Muscle of leg (tissue), 11 donors: ENCODE results near the gene MAML2. TPM values are rescaled to one million over a fixed set of nuclear protein-coding genes. Genes with fewer than 3 reads are reported as not detected.

Source experiments
- DNase-seq: peaks from one replicate; pipeline ENCODE4 v3.0.0; 2013
- H3K27ac ChIP-seq: one replicate; pipeline ENCODE4 v1.5.1; 2013; ENCODE audit warnings: mild to moderate bottlenecking, low read length, control low read depth
- H3K27me3 ChIP-seq: one replicate; pipeline ENCODE4 v1.6.1; 2013; ENCODE audit warnings: low read length; ENCODE audit not compliant: control insufficient read depth, insufficient read depth
- H3K36me3 ChIP-seq: one replicate; pipeline ENCODE4 v1.6.1; 2013; ENCODE audit warnings: low read length; ENCODE audit not compliant: control insufficient read depth, insufficient read depth
- H3K4me1 ChIP-seq: one replicate; pipeline ENCODE4 v1.6.1; 2013; ENCODE audit warnings: low read length; ENCODE audit not compliant: control insufficient read depth, insufficient read depth
- H3K4me3 ChIP-seq: one replicate; pipeline ENCODE4 v1.5.1; 2013; ENCODE audit warnings: low read length, control low read depth
- H3K9me3 ChIP-seq: replicated peaks from 2 replicates; pipeline ENCODE4 v1.6.1; 2013; ENCODE audit warnings: low read depth, low read length; ENCODE audit not compliant: control insufficient read depth
- WGBS: methylation state at CpG from one replicate; pipeline ENCODE4 v1.1.5; 2013; ENCODE audit warnings: missing lambda C conversion rate; ENCODE audit not compliant: insufficient coverage; 5-methylcytosine and 5-hydroxymethylcytosine counted together
- polyA plus RNA-seq, 8 donors: library from polyadenylated mRNA; unstranded; fragments of 120-200 nt; gene quantifications; one replicate each; pipeline versions ENCODE4 v1.2.1 to v1.2.3, GENCODE V29; 2013; ENCODE audit warnings: inconsistent platforms in 1 of 8, low replicate concordance in 1 of 8; ENCODE audit not compliant: insufficient read length in 8 of 8, insufficient read depth in 1 of 8
- total RNA-seq: library from RNA; stranded (reverse); fragments of 120-200 nt; gene quantifications from one replicate; pipeline ENCODE4 v1.2.4, GENCODE V29; 2013

Gene MAML2
- total and polyA plus RNA-seq, 9 donors: 4.0 to 7.8 (median 5.7) TPM

GRCh38 chr11:96141626-96142025 is 201.4 kb downstream of the MAML2 start:
- 95% methylated on average over 3 of the region's 9 CpGs for WGBS
- Histone ChIP-seq H3K9me3 (no peaks in the 10 kb centered on the region), H3K4me3 (no peak overlapping the region), H3K4me1 (no peaks in the 10 kb centered on the region), H3K27me3 (no peaks in the 10 kb centered on the region), H3K27ac (no peak overlapping the region), H3K36me3 (no peaks in the 10 kb centered on the region)
- DNase-seq: no peak

GRCh38 chr11:96139691-96140090 is 203.3 kb downstream of the MAML2 start:
- H3K27me3 ChIP-seq: no peaks in the 10 kb centered on the region
- H3K4me3 ChIP-seq: no peak overlapping the region
- H3K9me3 ChIP-seq: no peaks in the 10 kb centered on the region
- H3K4me1 ChIP-seq: no peaks in the 10 kb centered on the region
- no peak overlapping the region for H3K27ac ChIP-seq
- no peaks in the 10 kb centered on the region for H3K36me3 ChIP-seq
- no peak for DNase-seq
- WGBS: no CpG with 5 or more reads among the region's 3 CpGs

- Histone ChIP-seq H3K27me3 (no peaks in the 10 kb centered on the region), H3K4me1 (no peaks in the 10 kb centered on the region), H3K36me3 (no peaks in the 10 kb centered on the region), H3K9me3 (no peaks in the 10 kb centered on the region), H3K27ac (peak overlapping the region; percentile 67), H3K4me3 (no peak overlapping the region)
- peak; percentile 61 for DNase-seq
- no CpG with 5 or more reads among the region's 2 CpGs for WGBS
Measured at GRCh38 chr11:96137373-96137772, 205.6 kb downstream of the MAML2 start.

- H3K36me3 ChIP-seq: no peaks in the 10 kb centered on the region
- peak overlapping the region; percentile 67 for H3K27ac ChIP-seq
- no peaks in the 10 kb centered on the region for H3K4me1 ChIP-seq
- H3K9me3 ChIP-seq: no peaks in the 10 kb centered on the region
- H3K4me3 ChIP-seq: no peak overlapping the region
- H3K27me3 ChIP-seq: no peaks in the 10 kb centered on the region
- DNase-seq: peak; percentile 87
- WGBS: no CpG with 5 or more reads among the region's 3 CpGs
Measured at GRCh38 chr11:96136613-96137298, 206.2 kb downstream of the MAML2 start.

- Histone ChIP-seq H3K27ac (peak overlapping the region; percentile 57), H3K4me1 (no peaks in the 10 kb centered on the region), H3K4me3 (no peak overlapping the region), H3K27me3 (no peaks in the 10 kb centered on the region), H3K36me3 (no peaks in the 10 kb centered on the region), H3K9me3 (no peaks in the 10 kb centered on the region)
- peak; percentile 80 for DNase-seq
- WGBS: no CpG with 5 or more reads among the region's 1 CpG
Measured at GRCh38 chr11:96134602-96135001, 208.4 kb downstream of the MAML2 start.

- no peak for DNase-seq
- Histone ChIP-seq H3K27me3 (no peaks in the 10 kb centered on the region), H3K9me3 (no peaks in the 10 kb centered on the region), H3K4me1 (peaks cover 2% of the 10 kb centered on the region), H3K36me3 (no peaks in the 10 kb centered on the region), H3K4me3 (no peak overlapping the region), H3K27ac (no peak overlapping the region)
- no CpG with 5 or more reads among the region's 2 CpGs for WGBS
Measured at GRCh38 chr11:96132437-96132836, 210.6 kb downstream of the MAML2 start.

GRCh38 chr11:96130061-96130620 is 212.9 kb downstream of the MAML2 start:
- H3K27me3 ChIP-seq: no peaks in the 10 kb centered on the region
- H3K36me3 ChIP-seq: no peaks in the 10 kb centered on the region
- WGBS: no CpG with 5 or more reads among the region's 2 CpGs
- H3K27ac ChIP-seq: no peak overlapping the region
- peaks cover 2% of the 10 kb centered on the region for H3K4me1 ChIP-seq
- DNase-seq: peak; percentile 37
- H3K9me3 ChIP-seq: no peaks in the 10 kb centered on the region
- no peak overlapping the region for H3K4me3 ChIP-seq

- Histone ChIP-seq H3K36me3 (no peaks in the 10 kb centered on the region), H3K27me3 (no peaks in the 10 kb centered on the region), H3K4me3 (no peak overlapping the region), H3K4me1 (peaks cover 2% of the 10 kb centered on the region), H3K9me3 (no peaks in the 10 kb centered on the region), H3K27ac (peak overlapping the region; percentile 69)
- no CpG with 5 or more reads among the region's 2 CpGs for WGBS
- DNase-seq: peak; percentile 95
Measured at GRCh38 chr11:96127596-96127959, 215.4 kb downstream of the MAML2 start.

GRCh38 chr11:96126917-96127595 is 215.9 kb downstream of the MAML2 start:
- Histone ChIP-seq H3K4me1 (peaks cover 2% of the 10 kb centered on the region), H3K27ac (peak overlapping the region; percentile 69), H3K27me3 (no peaks in the 10 kb centered on the region), H3K36me3 (no peaks in the 10 kb centered on the region), H3K4me3 (no peak overlapping the region), H3K9me3 (no peaks in the 10 kb centered on the region)
- 100% methylated on average over 1 of the region's 4 CpGs for WGBS
- DNase-seq: peak; percentile 92

- Histone ChIP-seq H3K27me3 (no peaks in the 10 kb centered on the region), H3K4me1 (peaks cover 2% of the 10 kb centered on the region), H3K36me3 (no peaks in the 10 kb centered on the region), H3K9me3 (no peaks in the 10 kb centered on the region), H3K4me3 (no peak overlapping the region), H3K27ac (no peak overlapping the region)
- no peak for DNase-seq
- 78% methylated on average over 5 of the region's 7 CpGs for WGBS
Measured at GRCh38 chr11:96125400-96125799, 217.6 kb downstream of the MAML2 start.
